Fibroblast of lung (primary cell): ENCODE data around the gene ARF1.

Experiments used
- CTCF ChIP-seq, 2 donors: IDR thresholded peaks in 1 of 2; conservative IDR thresholded peaks in 1 of 2; 1 replicate in 1 of 2; 2 replicates in 1 of 2; pipeline ENCODE4 v1.5.1; 2011 to 2012; ENCODE audit warnings: low read length in 2 of 2, control low read depth in 1 of 2, inconsistent platforms in 1 of 2, low read depth in 1 of 2, mild to moderate bottlenecking in 1 of 2
- EZH2 ChIP-seq: IDR thresholded peaks from 2 replicates; pipeline ENCODE4 v1.5.1; 2012; ENCODE audit warnings: low read length, control low read depth, mild to moderate bottlenecking; ENCODE audit errors: missing control alignments

- TF ChIP-seq CTCF (conservative IDR thresholded peaks at IDR 0.05 in 1 of 2, IDR thresholded peaks at IDR 0.05 in 1 of 2; ENCODE audit: low read depth in 1 of 2, low read length in 2 of 2), result no peak
- TF ChIP-seq EZH2, result no peak
Measured at GRCh38 chr1:228136901-228137300, 54.4 kb downstream of the ARF1 start.
